ENCODE measurements around the gene KLK12.

KLK12 gene

DNA sequence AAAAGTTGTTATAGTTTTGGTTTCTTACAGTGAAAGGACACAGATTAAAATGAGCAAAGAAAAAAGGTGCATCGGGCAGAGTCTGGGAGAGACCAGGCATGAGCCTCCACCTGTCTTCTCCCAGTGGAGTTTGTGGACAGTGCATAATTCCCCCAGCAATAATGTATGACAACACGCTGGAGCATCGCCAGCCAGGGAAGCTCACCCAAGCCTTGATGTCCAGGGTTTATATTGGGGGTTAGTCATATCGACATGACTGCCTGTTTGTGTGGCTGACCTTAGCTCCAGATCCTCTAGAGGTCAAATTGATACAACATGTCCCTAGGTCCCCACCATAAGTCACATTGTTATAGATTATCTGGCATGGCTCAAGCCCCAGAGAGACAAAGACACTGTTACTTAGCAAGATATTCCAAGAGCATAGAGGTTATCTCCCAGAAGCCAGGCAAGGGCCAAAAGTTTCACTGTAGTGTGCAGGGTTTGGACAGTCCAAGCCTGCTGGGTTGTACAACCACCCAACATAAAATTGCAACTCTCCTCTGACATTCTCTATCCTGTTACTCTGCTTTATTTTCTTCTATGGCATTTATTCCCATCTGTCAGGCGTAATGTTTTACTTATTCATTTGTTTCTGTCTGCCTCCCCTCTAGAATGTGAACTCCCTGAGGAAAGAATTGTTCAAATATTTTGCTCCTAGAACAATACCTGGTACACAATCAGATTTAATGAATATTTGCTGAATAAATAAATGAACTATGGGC is 35.7 kb upstream of the KLK12 start:
- TF ChIP-seq, protein P1, sequence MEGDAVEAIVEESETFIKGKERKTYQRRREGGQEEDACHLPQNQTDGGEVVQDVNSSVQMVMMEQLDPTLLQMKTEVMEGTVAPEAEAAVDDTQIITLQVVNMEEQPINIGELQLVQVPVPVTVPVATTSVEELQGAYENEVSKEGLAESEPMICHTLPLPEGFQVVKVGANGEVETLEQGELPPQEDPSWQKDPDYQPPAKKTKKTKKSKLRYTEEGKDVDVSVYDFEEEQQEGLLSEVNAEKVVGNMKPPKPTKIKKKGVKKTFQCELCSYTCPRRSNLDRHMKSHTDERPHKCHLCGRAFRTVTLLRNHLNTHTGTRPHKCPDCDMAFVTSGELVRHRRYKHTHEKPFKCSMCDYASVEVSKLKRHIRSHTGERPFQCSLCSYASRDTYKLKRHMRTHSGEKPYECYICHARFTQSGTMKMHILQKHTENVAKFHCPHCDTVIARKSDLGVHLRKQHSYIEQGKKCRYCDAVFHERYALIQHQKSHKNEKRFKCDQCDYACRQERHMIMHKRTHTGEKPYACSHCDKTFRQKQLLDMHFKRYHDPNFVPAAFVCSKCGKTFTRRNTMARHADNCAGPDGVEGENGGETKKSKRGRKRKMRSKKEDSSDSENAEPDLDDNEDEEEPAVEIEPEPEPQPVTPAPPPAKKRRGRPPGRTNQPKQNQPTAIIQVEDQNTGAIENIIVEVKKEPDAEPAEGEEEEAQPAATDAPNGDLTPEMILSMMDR (conservative IDR thresholded peaks at IDR 0.05; ENCODE audit: low read depth), result no peak
- no peak overlapping the region for H3K27ac ChIP-seq
- CTCF ChIA-PET, result no interaction called here
- POLR2A ChIA-PET (ENCODE audit: low non-redundant PET), result no interaction called here
- no peak for DNase-seq (ENCODE audit: low spot score)

DNA sequence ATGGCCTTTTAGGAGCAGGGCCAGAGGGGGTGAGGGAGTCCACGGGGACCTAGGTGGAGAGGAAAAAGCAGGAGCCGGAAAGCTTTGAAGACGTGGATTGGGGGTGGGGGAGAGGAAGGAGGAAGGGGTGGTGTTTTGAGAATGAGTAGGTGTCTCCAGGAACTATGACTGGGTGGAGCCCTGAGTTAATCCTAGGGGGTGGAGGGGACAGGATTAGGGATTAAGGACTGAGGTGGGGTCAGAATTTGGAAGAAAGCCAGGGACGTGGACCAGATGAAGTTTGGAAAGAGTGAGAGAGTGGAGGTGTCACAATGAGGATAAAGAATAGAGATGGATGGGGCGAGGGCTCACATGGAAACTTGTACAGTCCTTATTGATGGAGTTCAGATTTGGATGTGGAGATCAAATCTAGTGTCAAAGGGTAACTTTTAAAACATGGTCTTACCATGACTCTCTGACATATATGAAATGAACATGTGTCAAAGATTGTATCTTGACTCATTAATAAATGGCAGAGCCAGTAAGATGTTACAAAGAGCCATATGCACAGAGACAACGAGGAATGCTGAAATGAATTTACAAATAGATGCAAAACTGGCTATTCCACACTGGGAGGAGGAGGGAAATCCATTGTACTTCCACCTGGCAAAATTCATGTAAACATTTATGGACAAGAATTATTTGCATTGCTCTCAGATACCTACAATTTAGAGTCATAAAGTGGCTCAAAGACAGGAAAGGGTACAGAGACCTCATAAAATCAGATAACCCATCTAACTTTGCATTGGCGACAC is 31.8 kb upstream of the KLK12 start:
- CTCF ChIA-PET, result no interaction called here
- DNase-seq (ENCODE audit: low spot score), result no peak
- POLR2A ChIA-PET (ENCODE audit: low non-redundant PET), result no interaction called here
- TF ChIP-seq, protein P1 (conservative IDR thresholded peaks at IDR 0.05; ENCODE audit: low read depth), result no peak
- H3K27ac ChIP-seq, result no peak overlapping the region

DNA sequence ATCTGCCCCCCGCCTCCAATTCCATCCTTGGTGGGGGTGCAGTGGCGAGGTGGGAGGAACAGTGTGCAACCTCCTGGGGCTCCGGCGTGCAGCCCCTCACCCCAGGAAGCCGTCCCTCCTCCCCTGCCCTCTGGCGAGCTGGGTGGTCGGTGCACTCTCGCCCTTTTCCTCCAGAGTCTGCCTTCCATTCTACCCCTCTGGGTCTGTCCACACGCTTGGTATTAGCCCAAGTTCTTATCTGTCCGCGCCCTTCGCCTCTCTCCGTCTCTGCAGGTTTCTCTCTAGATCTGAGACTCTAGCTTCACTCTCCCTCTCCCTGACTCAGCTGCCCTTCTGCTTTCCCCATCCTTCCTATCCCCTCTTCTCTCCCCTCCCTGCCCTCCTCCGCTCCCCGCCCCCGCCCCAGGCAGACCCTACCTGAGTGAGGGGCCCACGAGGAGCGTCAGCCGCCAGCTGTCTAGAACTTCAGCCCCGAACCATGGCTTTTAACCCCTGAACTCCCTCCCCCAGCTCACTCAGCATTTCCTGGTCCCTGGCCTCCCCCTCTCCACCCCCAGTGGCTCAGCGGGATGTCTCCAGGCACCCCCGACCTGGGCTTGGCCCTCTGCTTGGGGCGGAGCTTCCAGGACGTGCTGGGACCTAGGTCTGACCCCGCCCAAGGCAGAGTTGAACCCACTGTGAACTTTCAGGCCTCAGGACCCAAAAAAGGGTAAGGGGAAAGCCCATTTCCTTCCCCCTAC is 30.6 kb upstream of the KLK12 start:
- ChIA-PET POLR2A (ENCODE audit: low non-redundant PET) (no interaction called here), CTCF (interaction anchor here (0.7 kb wide), 1 partner anchor 33 kb away, joined by 4 read pairs; no protein-coding TSS in a partner anchor)
- H3K27ac ChIP-seq, result no peak overlapping the region
- TF ChIP-seq, protein P1 (conservative IDR thresholded peaks at IDR 0.05; ENCODE audit: low read depth), result no peak
- no peak for DNase-seq (ENCODE audit: low spot score)

DNA sequence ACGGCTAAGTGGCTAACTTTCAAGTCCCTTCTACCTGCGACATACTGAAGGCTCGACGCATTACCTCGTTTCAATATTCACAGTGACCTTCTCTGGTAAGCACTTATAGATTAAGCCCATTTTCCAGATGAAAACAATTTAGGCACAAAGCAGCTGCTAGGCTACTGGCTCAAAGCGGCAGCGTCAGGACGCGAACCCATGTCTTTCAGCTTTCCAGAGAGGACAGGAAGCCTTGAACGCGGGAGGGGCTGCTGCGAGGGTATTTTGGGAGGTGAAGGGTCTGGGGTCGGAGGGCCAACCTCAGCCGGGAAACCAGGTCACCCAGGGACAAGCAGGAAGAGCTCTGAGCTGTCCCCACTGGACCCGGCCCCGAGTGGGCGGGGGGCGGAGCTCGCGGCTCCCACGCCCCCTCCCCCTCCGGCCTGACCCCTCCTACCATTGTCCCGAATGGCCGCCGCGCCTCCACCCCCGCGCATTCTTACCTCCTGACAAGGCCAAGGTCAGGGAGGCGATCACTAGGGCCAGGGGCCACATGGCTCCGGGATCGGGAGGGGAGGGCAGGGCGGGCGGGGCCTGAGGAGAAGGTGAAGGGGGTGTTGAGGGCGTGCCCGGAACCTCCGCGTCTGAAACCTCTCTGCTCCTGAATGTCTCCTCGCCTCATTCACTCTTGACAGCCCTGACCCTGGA is 29.9 kb upstream of the KLK12 start, which contains the start of gene KLK13:
Gene KLK13, minus strand, starts transcription at position 559 of the 687 bp plus-strand sequence. Its CDS starts 25 bp downstream, at position 534.
- TF ChIP-seq, protein P1 (conservative IDR thresholded peaks at IDR 0.05; ENCODE audit: low read depth), result no peak
- DNase-seq (ENCODE audit: low spot score), result peak; percentile 68
- H3K27ac ChIP-seq, result no peak within 1 kb of the TSS
- POLR2A ChIA-PET (ENCODE audit: low non-redundant PET), result no interaction called here
- CTCF ChIA-PET, result interaction anchor here (0.6 to 0.7 kb wide), 2 partner anchors 30 to 33 kb away, joined by 4 read pairs; no protein-coding TSS in a partner anchor

DNA sequence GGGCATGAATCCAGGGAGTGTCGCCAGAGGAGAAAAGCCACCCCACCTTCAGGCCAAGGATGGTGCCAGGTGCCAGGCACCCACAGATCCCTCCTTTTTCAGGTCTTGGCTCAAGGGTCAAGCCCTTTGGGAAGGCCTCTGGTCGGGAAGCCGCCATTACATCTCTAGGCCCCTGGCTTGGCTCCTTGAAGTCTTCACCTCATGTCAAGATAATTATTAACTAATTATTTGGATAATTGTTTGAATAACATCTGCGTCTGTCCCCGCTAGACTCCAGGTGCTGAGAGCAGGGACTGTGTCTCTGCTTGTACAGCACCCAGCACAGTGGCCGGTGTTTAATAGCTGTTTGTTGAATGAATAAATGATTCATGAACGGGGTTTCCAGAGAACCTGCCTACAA is 28.9 kb upstream of the KLK12 start:
- no peak overlapping the region for H3K27ac ChIP-seq
- CTCF ChIA-PET, result interaction anchor here (0.6 to 1.3 kb wide), 2 partner anchors 31 to 43 kb away, joined by 4 read pairs; no protein-coding TSS in a partner anchor
- DNase-seq (ENCODE audit: low spot score), result no peak
- POLR2A ChIA-PET (ENCODE audit: low non-redundant PET), result no interaction called here
- TF ChIP-seq, protein P1 (conservative IDR thresholded peaks at IDR 0.05; ENCODE audit: low read depth), result no peak
